GM23338 (cell line): ENCODE results near the gene TMEM151B. TPM values are rescaled to one million over a fixed set of nuclear protein-coding genes. Genes with fewer than 3 reads are reported as not detected.

Source experiments
- ATAC-seq: fragments of 200-7000 bp; cut with Tn5 transposase; 3 replicates; pipeline ENCODE4 v1.9.1; 2020
- DNase-seq: peaks from one replicate; pipeline ENCODE4 v3.0.0-alpha.2; 2015; ENCODE audit warnings: low spot score
- H2AFZ ChIP-seq: fragments of 200-600 bp; sonication (generic); 2 replicates; pipeline ENCODE4 v1.8.0; 2016; ENCODE audit warnings: antibody characterized with exemption, mild to moderate bottlenecking, moderate library complexity
- H3F3A ChIP-seq: fragments of 200-600 bp; sonication (generic); replicated peaks from 2 replicates; pipeline ENCODE4 v1.8.0; 2017; ENCODE audit warnings: antibody characterized with exemption, mixed run types, low read depth
- H3K27ac ChIP-seq: fragments of 200-600 bp; sonication (generic); 2 replicates; pipeline ENCODE4 v1.6.1; 2016; ENCODE audit warnings: low read depth
- H3K27me3 ChIP-seq: fragments of 200-600 bp; sonication (generic); 2 replicates; pipeline ENCODE4 v1.8.0; 2016; ENCODE audit warnings: mild to moderate bottlenecking, mixed run types, moderate library complexity; ENCODE audit not compliant: insufficient read depth
- H3K36me3 ChIP-seq: fragments of 200-600 bp; sonication (generic); 2 replicates; pipeline ENCODE4 v1.8.0; 2016; ENCODE audit warnings: mild to moderate bottlenecking; ENCODE audit not compliant: insufficient read depth
- H3K4me1 ChIP-seq: fragments of 200-600 bp; sonication (generic); 2 replicates; pipeline ENCODE4 v1.8.0; 2016; ENCODE audit warnings: mild to moderate bottlenecking, moderate library complexity; ENCODE audit not compliant: insufficient read depth
- H3K4me2 ChIP-seq: fragments of 200-600 bp; sonication (generic); 2 replicates; pipeline ENCODE4 v1.7.1; 2017; ENCODE audit warnings: mixed run types
- H3K4me3 ChIP-seq: fragments of 200-600 bp; sonication (generic); 2 replicates; pipeline ENCODE4 v1.6.1; 2016; ENCODE audit warnings: mixed run types
- H3K79me2 ChIP-seq: fragments of 200-600 bp; sonication (generic); replicated peaks from 2 replicates; pipeline ENCODE4 v1.8.0; 2017; ENCODE audit warnings: mild to moderate bottlenecking; ENCODE audit not compliant: insufficient read depth
- H3K9me2 ChIP-seq: fragments of 200-600 bp; sonication (generic); 2 replicates; pipeline ENCODE4 v1.8.0; 2017; ENCODE audit not compliant: insufficient read depth
- H4K20me1 ChIP-seq: fragments of 200-600 bp; sonication (generic); replicated peaks from 2 replicates; pipeline ENCODE4 v1.8.0; 2017; ENCODE audit warnings: mild to moderate bottlenecking; ENCODE audit not compliant: insufficient read depth
- H3K27ac Mint-ChIP-seq: 2 replicates; pipeline ENCODE4 v1.8.0; 2020; ENCODE audit warnings: inconsistent platforms, mild to moderate bottlenecking, moderate library complexity, mixed read lengths
- H3K27me3 Mint-ChIP-seq: 3 replicates; pipeline ENCODE4 v1.8.0; 2022; ENCODE audit warnings: low read depth, mild to moderate bottlenecking, moderate library complexity, mixed read lengths, inconsistent platforms; ENCODE audit not compliant: insufficient read depth, poor library complexity
- H3K36me3 Mint-ChIP-seq: 3 replicates; pipeline ENCODE4 v1.8.0; 2021; ENCODE audit warnings: low read depth, mild to moderate bottlenecking, inconsistent platforms, moderate library complexity, mixed read lengths
- H3K4me1 Mint-ChIP-seq: 3 replicates; pipeline ENCODE4 v1.8.0; 2020; ENCODE audit warnings: mild to moderate bottlenecking, inconsistent platforms, mixed read lengths
- H3K4me3 Mint-ChIP-seq: 3 replicates; pipeline ENCODE4 v1.8.0; 2021; ENCODE audit warnings: moderate library complexity, mild to moderate bottlenecking, inconsistent platforms, mixed read lengths
- H3K9me3 Mint-ChIP-seq: 3 replicates; pipeline ENCODE4 v1.8.0; 2020; ENCODE audit warnings: moderate library complexity, mild to moderate bottlenecking, inconsistent platforms, mixed read lengths
- CTCF ChIP-seq, 2 experiments: fragments of 200-600 bp in 1 of 2; sonication (generic) in 1 of 2; conservative IDR thresholded peaks; 2 replicates each; pipeline versions ENCODE4 v1.5.1 to v1.6.1; 2016 to 2017; ENCODE audit warnings: antibody characterized with exemption in 2 of 2, low read depth in 2 of 2, mild to moderate bottlenecking in 2 of 2, moderate library complexity in 1 of 2
- ETS1 ChIP-seq: IDR thresholded peaks from 2 replicates; pipeline ENCODE4 v1.6.1; 2016; ENCODE audit warnings: antibody characterized with exemption
- EZH2phosphoT487 ChIP-seq: fragments of 200-600 bp; sonication (generic); IDR thresholded peaks from one replicate; pipeline ENCODE4 v1.8.1; 2018; ENCODE audit warnings: antibody characterized with exemption; ENCODE audit not compliant: unreplicated experiment
- NANOG ChIP-seq: IDR thresholded peaks from 2 replicates; pipeline ENCODE4 v1.6.1; 2016; ENCODE audit warnings: antibody characterized with exemption, borderline replicate concordance
- POLR2AphosphoS5 ChIP-seq: IDR thresholded peaks from 2 replicates; pipeline ENCODE4 v1.6.1; 2016; ENCODE audit warnings: antibody characterized with exemption, low read depth
- REST ChIP-seq: IDR thresholded peaks from one replicate; pipeline ENCODE4 v1.6.1; 2018; ENCODE audit warnings: antibody characterized with exemption; ENCODE audit not compliant: unreplicated experiment
- ZNF114 ChIP-seq: fragments of 250-450 bp; sonication (Bioruptor Pico); IDR thresholded peaks from 2 replicates; pipeline ENCODE4 v1.5.0; 2020; ENCODE audit warnings: mild to moderate bottlenecking, moderate library complexity
- ZNF462 ChIP-seq: fragments of 250-450 bp; sonication (Bioruptor Pico); IDR thresholded peaks from 2 replicates; pipeline ENCODE4 v1.5.0; 2020; ENCODE audit warnings: mild to moderate bottlenecking, moderate library complexity
- polyA plus RNA-seq: library from polyadenylated mRNA; unstranded; fragments of >200 nt; fragmentation: Nextera tagmentation; extraction: Ambion mirVana; gene quantifications from 2 replicates; pipeline ENCODE4 v1.2.1, GENCODE V29; 2016
- total RNA-seq: library from RNA; depleted of rRNA; stranded (reverse); fragments of >200 nt; shearing (Covaris generic); gene quantifications from 2 replicates; pipeline ENCODE4 v1.2.3, GENCODE V29; 2014

Gene TMEM151B
- total and polyA plus RNA-seq, 2 experiments from 2014 or later = 0.91 to 14.6 TPM

GRCh38 chr6:44275271-44275748 lies 5.1 kb downstream of the TMEM151B start:
- H3K36me3 ChIP-seq = no peaks in the 10 kb centered on the region
- H3K4me1 Mint-ChIP-seq = peaks cover 18% of the 10 kb centered on the region
- ATAC-seq (no peak), DNase-seq (no peak)
- no peak overlapping the region for H3K27ac ChIP-seq
- no peaks in the 10 kb centered on the region for H3K9me3 Mint-ChIP-seq
- H3K4me1 ChIP-seq = no peaks in the 10 kb centered on the region; the same call in 1 of the 2 replicates
- H3F3A ChIP-seq = 0 out of 2 replicates have a peak, but pooled peaks cover 13% of the 10 kb centered on the region
- peaks cover 31% of the 10 kb centered on the region for H3K27me3 Mint-ChIP-seq
- no peaks in the 10 kb centered on the region for H4K20me1 ChIP-seq
- peaks cover 6% of the 10 kb centered on the region; the same call in 2 of the 3 replicates for H3K36me3 Mint-ChIP-seq
- peak overlapping the region; percentile 42; the same call in 1 of the 2 replicates for H3K4me3 ChIP-seq
- H3K79me2 ChIP-seq = no peaks in the 10 kb centered on the region
- no peaks in the 10 kb centered on the region for H3K9me2 ChIP-seq
- H2AFZ ChIP-seq = peak overlapping the region; percentile 56; the same call in 1 of the 2 replicates
- H3K4me3 Mint-ChIP-seq = no peak overlapping the region
- TF ChIP-seq NANOG (no peak), ZNF114 (no peak), CTCF (conservative IDR thresholded peaks at IDR 0.05; ENCODE audit: low read depth in 2 of 2) (no peak), EZH2phosphoT487 (no peak), ZNF462 (CRISPR knock-in tag) (no peak), ETS1 (no peak), POLR2AphosphoS5 (no peak), REST (no peak)
- peak overlapping the region; percentile 71 for H3K4me2 ChIP-seq
- H3K27ac Mint-ChIP-seq = no peak overlapping the region
- H3K27me3 ChIP-seq = peaks cover 35% of the 10 kb centered on the region
